HG03439 (cell line): ENCODE measurements around the gene C1QTNF9.
"Not testable (repeated sequence)": the region's sequence is repeated elsewhere in the genome, so short reads cannot be mapped to it uniquely, and the experiment has no call there.

Experiments
- ATAC-seq: cut with Tn5 transposase; IDR thresholded peaks from one replicate; pipeline ENCODE4 v1.9.1; 2021; ENCODE audit warnings: mild to moderate bottlenecking, moderate library complexity; ENCODE audit not compliant: unreplicated experiment

The C1QTNF9 gene

GRCh38 chr13:24281188-24282008 lies 28.0 kb upstream of the C1QTNF9 start:
- no peak for ATAC-seq

- no peak for ATAC-seq
Observed at GRCh38 chr13:24282256-24282655, 27.1 kb upstream of the C1QTNF9 start.

DNA sequence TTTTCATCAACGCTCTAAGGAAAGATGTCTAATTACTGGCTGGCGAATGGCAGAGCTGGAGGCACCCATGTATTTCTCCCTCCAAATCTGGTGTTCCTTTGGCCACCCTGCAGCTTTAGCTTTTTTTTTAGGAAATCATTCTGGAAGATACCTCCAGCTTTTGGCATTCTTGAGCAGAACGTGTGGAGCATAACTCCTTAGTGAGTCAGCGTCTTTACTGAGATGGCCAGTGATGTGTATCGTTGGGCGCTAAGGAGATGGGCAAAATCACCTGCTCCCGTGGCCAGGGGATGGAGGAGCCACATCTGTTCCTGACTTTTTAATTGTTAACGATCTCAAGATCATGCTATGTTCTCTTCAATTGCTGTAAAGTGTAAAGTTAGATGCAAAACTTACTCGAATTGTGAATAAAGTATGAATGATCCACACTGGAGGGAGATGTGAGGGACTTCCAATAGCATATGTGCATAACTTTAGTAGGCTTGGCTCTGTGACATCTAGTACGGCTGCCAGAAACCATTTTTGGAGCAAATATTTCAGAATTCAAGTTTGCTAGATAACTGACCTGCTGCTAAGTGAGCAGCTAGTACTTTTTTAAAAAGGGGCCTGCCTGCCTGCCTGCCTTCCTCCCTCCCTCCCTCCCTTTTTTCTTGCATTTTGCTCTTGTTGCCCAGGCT lies 24.4 kb upstream of the C1QTNF9 start:
- no peak for ATAC-seq

DNA sequence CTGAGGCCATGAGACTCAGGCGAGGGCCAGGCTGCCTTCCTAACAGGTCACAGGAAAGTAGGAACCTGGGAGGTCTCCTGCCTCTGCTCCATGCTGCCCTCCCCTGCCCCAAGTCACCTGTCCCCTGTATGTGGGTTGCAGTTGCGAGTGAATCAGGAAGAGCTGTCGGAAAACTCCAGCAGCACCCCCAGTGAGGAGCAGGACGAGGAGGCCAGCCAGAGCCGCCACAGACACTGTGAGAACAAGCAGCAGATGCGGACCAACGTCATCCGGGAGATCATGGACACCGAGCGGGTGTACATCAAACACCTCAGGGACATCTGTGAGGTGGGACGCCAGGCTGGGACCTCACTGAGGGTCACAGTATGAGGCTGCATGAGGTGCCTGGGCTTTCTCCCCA lies 22.8 kb upstream of the C1QTNF9 start:
- ATAC-seq: no peak

- no peak for ATAC-seq
Observed at GRCh38 chr13:24287748-24288287, 21.6 kb upstream of the C1QTNF9 start.

- no peak for ATAC-seq
Observed at GRCh38 chr13:24288870-24289269, 20.5 kb upstream of the C1QTNF9 start.

DNA sequence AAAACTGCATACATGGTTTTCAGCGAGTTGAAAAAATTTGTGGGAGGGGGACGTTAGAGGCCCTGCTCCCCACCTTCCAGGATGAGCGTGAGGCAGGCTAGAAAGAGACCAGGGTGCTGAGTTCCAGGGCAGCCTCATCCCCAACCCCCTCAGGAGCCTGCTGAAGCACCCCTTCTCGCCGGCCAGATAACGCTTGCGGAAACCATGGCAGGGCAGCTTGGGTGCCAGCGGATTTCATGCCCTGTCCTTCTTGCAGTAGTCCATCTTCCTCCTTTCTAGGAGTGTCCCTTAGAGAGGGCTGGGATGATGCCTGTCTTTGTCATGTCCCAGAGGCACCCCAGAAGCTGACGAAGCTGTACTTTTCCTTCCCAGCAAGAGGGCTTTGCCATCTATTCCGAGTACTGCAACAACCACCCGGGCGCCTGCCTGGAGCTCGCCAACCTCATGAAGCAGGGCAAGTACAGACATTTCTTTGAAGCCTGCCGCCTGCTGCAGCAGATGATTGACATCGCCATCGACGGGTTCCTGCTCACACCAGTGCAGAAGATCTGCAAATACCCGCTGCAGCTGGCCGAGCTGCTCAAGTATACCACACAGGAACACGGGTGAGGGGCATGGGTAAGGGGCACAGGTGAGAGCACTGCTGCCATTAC lies 19.0 kb upstream of the C1QTNF9 start:
- no peak for ATAC-seq

GRCh38 chr13:24292481-24292880 lies 16.9 kb upstream of the C1QTNF9 start:
- no peak for ATAC-seq

DNA sequence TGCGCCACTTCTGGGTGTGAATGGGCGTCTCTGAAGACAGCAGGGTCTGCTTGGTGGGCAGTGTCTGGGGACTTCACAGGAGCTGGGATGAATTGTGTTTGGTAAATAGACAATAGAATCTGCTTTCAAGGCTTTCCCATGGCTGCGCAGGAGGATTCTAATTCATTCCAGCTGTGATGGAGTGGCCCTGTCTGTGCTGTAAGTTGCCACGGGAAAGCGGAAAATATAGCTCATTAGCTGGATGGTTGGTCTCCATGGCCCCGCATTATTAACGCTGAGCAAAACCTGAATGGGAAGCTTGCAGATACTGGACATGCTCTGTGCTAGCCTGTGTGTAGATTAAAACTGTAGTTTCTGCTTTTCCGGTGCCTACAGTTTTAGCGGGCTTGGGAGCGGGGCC lies 15.6 kb upstream of the C1QTNF9 start:
- ATAC-seq: no peak

DNA sequence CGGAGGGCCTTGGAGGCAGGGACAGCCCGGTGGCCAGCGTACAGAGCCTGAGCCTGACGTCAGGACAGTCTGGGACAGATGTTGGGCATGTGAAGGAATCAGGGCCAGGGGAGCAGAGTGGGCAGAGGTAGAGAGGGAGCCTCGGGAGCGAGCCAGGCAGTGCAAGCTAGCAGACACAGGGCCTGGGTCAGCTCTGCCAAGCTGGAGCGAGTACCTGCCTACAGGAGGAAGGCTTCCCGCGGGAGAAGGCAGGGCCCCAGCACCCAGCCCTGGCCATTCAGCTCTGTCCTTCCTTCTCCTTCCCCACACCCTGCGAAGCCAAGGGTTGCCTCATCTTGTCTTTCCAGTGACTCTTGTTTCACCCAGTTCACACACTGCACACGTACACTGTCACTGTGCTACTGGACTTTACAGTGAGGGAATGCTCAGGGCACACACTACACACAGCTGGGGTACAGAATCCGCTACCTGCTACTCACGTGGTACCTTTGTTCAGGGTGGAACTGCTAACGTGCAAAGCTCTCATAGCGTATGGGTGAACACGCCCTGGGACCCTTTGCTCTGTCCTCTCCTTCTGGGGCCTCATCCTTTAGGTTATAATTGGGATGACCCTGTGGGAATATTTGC lies 9.8 kb upstream of the C1QTNF9 start:
- ATAC-seq: no peak

DNA sequence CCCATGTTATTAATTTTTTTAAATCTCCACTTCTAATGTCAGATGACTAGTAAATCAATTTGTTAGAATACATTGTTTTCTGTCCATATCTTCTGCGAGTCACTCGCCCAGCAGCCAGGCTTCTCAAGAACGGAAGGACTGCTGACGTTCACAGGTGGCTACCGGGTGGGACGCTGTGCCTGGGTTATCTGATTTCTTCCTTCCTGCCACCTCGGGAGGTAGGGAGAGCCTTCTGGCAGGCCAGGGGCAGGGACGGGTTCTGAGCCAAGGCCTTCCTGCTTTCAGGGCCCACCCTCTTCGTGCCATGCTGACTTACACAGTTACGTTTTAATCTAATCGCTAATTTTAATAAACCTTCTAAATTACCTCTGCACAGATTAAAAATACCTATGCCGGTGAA lies 7.9 kb upstream of the C1QTNF9 start:
- ATAC-seq: no peak

- ATAC-seq: no peak
Observed at GRCh38 chr13:24301911-24302310, 7.5 kb upstream of the C1QTNF9 start.

DNA sequence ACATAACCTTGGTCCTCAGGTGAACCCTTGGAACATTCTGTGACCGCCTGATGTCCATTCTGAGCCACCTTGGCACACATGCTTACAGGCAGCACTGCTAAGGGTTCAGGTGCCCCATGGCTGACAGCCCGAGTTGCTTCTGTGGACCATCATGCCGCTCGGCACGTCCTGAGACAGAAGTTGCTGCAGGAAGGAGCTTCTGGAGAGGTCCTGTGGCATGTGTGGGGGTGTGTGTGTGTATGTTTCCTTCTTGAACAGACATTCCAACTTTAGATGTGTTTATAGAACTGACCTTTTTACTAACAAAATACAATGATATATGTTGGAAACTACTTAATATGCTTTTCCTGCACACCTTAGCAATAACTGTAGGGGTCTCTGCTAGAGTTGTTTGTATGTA lies 4.8 kb upstream of the C1QTNF9 start:
- ATAC-seq: no peak

DNA sequence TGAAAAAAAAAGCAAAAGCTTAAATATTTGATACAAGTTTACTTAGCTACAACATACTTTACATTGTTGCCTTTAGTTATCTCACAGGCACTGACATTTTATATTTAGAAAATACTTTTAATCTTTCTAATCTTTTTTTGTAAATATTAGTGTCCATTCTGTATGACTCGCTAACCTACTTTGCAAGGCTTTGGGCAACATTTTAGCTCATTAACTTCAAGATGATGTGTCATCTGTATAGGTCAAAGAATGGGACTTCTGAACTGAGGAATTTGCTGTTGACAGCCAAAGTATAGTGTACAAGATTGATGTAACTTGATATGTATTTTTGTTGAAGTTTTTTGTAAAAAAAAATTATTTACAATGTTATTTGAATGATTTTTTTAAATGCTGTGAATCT lies 2.7 kb upstream of the C1QTNF9 start:
- no peak for ATAC-seq

DNA sequence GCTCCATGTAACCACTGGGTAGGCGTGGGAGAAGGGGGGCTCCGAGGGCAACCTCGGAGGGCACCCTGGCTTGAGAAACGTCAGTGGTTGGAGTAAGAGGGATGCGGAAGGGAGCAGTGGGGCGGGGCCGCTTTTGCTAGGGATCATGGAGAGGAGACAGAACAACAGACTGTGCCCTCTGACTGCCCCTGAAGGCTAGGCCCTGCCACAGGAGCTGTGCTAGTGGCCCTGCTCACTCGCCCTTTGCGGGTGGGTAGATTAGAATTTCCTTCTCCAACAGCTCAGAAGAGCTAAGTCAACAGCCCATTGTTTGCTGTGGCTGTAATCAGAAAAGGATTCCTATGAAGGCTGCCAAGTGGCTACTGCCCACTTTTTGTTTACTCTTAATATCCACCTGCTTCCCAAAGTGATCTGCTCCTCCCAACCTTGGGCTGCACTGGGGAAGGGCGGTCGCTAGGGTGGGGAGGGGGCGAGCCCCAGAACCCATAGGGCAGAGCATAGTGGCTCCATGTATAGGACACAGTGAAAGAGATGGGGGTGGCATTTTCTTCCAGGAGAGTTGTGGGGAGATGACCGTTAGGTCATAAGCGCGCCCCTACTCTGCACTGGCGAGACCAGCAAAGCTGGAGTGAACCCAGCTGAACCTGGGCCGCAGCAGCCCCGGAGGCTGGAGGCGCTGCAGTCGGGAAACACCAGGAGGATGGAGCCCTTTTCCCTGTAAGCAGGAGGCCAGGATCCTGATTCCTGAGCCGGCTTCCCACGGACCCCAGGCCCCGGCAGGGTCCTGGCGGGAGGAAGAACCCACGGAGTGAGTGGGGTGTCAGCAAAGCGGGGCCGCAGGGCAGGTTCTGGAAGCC lies 1.9 kb upstream of the C1QTNF9 start:
- ATAC-seq: no peak

- no peak for ATAC-seq
Observed at GRCh38 chr13:24308068-24308445, 1.3 kb upstream of the C1QTNF9 start.

- no peak for ATAC-seq
Observed at GRCh38 chr13:24308488-24309020, 826 bp upstream of the C1QTNF9 start.

DNA sequence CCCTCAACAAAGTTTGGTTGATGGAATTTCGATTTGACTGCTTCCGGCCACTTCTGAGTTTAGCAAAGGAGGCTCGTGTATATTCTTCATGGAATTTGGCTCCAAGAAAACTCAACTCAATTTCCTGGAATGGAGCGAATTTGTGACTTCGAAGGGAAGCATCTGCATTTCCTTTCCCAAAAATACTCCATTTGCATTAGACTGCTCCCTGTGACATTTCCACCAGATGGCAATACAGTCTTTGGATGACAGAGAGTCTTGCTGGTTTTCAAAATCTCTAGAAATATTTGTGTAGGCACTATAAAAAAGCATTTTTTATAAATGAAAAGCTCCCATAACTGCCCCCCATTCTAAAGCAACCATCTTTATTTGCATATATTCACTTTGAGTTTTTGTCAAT lies 4.1 kb downstream of the C1QTNF9 start:
- no peak for ATAC-seq

DNA sequence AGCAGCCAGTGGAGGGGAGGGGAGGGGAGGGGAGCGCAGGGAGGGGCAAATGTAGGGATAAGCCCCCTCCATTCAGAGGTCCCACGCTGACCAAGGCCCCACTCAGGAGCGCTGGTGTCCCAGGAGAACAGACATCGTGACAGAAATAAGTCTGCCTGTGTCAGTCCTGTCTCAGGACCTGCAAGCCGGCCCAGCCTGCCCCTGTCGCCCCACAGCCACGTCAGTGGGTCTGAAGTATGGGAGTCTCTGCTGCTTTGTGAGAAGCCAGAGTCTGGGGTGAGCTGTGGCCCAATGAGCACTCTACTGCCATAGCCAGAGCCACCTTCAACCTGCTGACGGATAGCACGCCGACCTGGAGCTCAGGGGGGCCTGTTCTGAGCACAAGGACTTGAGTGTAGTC lies 8.5 kb downstream of the C1QTNF9 start:
- ATAC-seq: not testable (repeated sequence)

GRCh38 chr13:24318878-24319277 lies 9.5 kb downstream of the C1QTNF9 start:
- ATAC-seq: not testable (repeated sequence)
